Uterus (tissue), 2 donors: ENCODE data around the gene UCK2.

ENCODE experiments used
- POLR2A ChIP-seq, 2 donors: fragments of 450-650 bp; IDR thresholded peaks; one replicate each; pipeline ENCODE4 v1.6.1; 2016; ENCODE audit warnings: antibody characterized with exemption in 2 of 2, mild to moderate bottlenecking in 1 of 2, moderate library complexity in 1 of 2
- TF ChIP-seq, protein P1 (sequence below), 4 experiments: fragments of 200-600 bp in 2 of 4; fragments of 450-650 bp in 2 of 4; sonication (generic) in 2 of 4; IDR thresholded peaks; one replicate each; pipeline ENCODE4 v1.5.1; 2016 to 2019; ENCODE audit warnings: antibody characterized with exemption in 4 of 4, mild to moderate bottlenecking in 2 of 4, moderate library complexity in 1 of 4

DNA sequence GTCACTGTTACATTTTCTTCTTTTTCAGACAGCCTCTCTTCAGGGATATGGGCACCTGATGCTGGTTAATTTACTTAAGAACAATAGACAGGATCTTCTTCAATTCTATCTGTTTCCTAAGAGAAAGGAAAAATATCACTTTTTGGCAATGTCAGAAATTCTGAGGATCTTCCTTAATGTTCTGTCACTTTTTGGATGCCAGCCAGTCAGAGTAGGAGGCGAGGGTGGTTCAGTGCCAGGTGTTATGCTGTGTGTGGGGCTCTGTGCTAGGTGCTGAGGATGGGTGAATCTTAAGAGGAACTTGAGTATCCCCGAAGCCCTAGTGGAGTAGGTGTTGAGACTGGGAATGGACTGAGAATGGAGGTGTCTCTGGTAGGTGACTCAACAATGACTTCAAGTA, 133.5 kb downstream of the UCK2 start:
- TF ChIP-seq, protein P1, sequence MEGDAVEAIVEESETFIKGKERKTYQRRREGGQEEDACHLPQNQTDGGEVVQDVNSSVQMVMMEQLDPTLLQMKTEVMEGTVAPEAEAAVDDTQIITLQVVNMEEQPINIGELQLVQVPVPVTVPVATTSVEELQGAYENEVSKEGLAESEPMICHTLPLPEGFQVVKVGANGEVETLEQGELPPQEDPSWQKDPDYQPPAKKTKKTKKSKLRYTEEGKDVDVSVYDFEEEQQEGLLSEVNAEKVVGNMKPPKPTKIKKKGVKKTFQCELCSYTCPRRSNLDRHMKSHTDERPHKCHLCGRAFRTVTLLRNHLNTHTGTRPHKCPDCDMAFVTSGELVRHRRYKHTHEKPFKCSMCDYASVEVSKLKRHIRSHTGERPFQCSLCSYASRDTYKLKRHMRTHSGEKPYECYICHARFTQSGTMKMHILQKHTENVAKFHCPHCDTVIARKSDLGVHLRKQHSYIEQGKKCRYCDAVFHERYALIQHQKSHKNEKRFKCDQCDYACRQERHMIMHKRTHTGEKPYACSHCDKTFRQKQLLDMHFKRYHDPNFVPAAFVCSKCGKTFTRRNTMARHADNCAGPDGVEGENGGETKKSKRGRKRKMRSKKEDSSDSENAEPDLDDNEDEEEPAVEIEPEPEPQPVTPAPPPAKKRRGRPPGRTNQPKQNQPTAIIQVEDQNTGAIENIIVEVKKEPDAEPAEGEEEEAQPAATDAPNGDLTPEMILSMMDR (IDR thresholded peaks at IDR 0.05) = no peak
- TF ChIP-seq POLR2A (IDR thresholded peaks at IDR 0.05) = no peak
